HCT116 (cell line): ENCODE measurements around the gene LHX1. TPM values are rescaled to one million over a fixed set of nuclear protein-coding genes. Genes with fewer than 3 reads are reported as not detected.

Experiments used
- ATAC-seq: fragments of 200-7000 bp; cut with Tn5 transposase; 2 replicates; pipeline ENCODE4 v1.9.1; 2020; ENCODE audit warnings: mild to moderate bottlenecking, moderate library complexity
- BruUV-seq: library from RNA; stranded (reverse); fragments of 400-500 nt; replicated peaks from 2 replicates; lab custom pipeline; 2021; lab: Mats Ljungman, UMichigan
- CTCF ChIA-PET: fragments of 300-600 bp; sonication (Branson Sonifier 250); formaldehyde crosslinking; loops from one replicate; lab custom pipeline; 2021; ENCODE audit warnings: antibody characterized with exemption; lab: Charles Lee
- POLR2A ChIA-PET: fragments of 300-600, 350-600 bp; sonication (Branson Sonifier 250); formaldehyde crosslinking; loops from one replicate; lab custom pipeline; 2021; ENCODE audit warnings: antibody characterized with exemption; lab: Charles Lee
- RAD21 ChIA-PET, 2 experiments: fragments of 300-600 bp; sonication (Branson Sonifier 250); formaldehyde crosslinking; loops; one replicate each; lab custom pipeline; 2023; ENCODE audit warnings: low total read pairs in 2 of 2; ENCODE audit not compliant: uncharacterized antibody in 2 of 2, unreplicated experiment in 2 of 2, low non-redundant PET in 1 of 2; lab: Charles Lee
- DNase-seq: peaks from one replicate; pipeline ENCODE4 v3.0.0-alpha.2; 2010; ENCODE audit warnings: low read depth, low spot score
- H2AFZ ChIP-seq: fragments of 200-600 bp; shearing (Covaris generic), sonication (generic); 2 replicates; pipeline ENCODE4 v1.6.1; 2017; ENCODE audit warnings: low read depth, mixed run types, mixed read lengths, antibody characterized with exemption, low read length; ENCODE audit not compliant: poor library complexity, severe bottlenecking
- H3K27ac ChIP-seq: 2 replicates; pipeline ENCODE4 v1.5.1; 2012; ENCODE audit warnings: low read depth, low read length
- H3K27me3 ChIP-seq: fragments of 200-600 bp; sonication (generic); 2 replicates; pipeline ENCODE4 v1.6.1; 2016; ENCODE audit warnings: mixed run types, low read length, mixed read lengths; ENCODE audit not compliant: insufficient read depth
- H3K36me3 ChIP-seq, 2 experiments: fragments of 200-500 bp in 1 of 2; fragments of 200-600 bp in 1 of 2; sonication (Bioruptor generic) in 1 of 2; sonication (generic) in 1 of 2; 2 replicates each; pipeline versions ENCODE4 v1.5.1 to v1.6.1; 2014 to 2016; ENCODE audit warnings: low read length in 2 of 2, inconsistent platforms in 1 of 2, mixed read lengths in 1 of 2, mixed run types in 1 of 2; ENCODE audit not compliant: insufficient read depth in 2 of 2, control insufficient read depth in 1 of 2
- H3K4me1 ChIP-seq, 2 experiments: fragments of 200-600 bp in 1 of 2; sonication (generic) in 1 of 2; 2 replicates each; pipeline versions ENCODE4 v1.5.1 to v1.6.1; 2012 to 2017; ENCODE audit warnings: low read length in 2 of 2, inconsistent platforms in 1 of 2, mild to moderate bottlenecking in 1 of 2, mixed read lengths in 1 of 2, mixed run types in 1 of 2, moderate library complexity in 1 of 2; ENCODE audit not compliant: insufficient read depth in 2 of 2, control insufficient read depth in 1 of 2
- H3K4me2 ChIP-seq: fragments of 200-600 bp; sonication (generic); 2 replicates; pipeline ENCODE4 v1.6.1; 2017; ENCODE audit warnings: mixed run types, low read length, mixed read lengths
- H3K4me3 ChIP-seq, 2 experiments: fragments of 200-600 bp in 1 of 2; sonication (generic) in 1 of 2; replicated peaks in 1 of 2; 2 replicates each; pipeline ENCODE4 v1.5.1; 2011 to 2016; ENCODE audit warnings: low read length in 2 of 2, control low read depth in 1 of 2, low read depth in 1 of 2, mild to moderate bottlenecking in 1 of 2, mixed read lengths in 1 of 2, mixed run types in 1 of 2
- H3K79me2 ChIP-seq: fragments of 200-600 bp; sonication (generic); 2 replicates; pipeline ENCODE4 v1.6.1; 2017; ENCODE audit warnings: mild to moderate bottlenecking, mixed run types, low read length, moderate library complexity, mixed read lengths; ENCODE audit not compliant: insufficient read depth
- H3K9ac ChIP-seq: fragments of 200-600 bp; sonication (generic); 2 replicates; pipeline ENCODE4 v1.6.1; 2016; ENCODE audit warnings: low read length, mixed read lengths
- H3K9me2 ChIP-seq: fragments of 200-600 bp; sonication (generic), shearing (Covaris generic); 2 replicates; pipeline ENCODE4 v1.6.1; 2017; ENCODE audit warnings: mixed run types, mild to moderate bottlenecking, moderate library complexity; ENCODE audit not compliant: insufficient read depth
- H3K9me3 ChIP-seq, 2 experiments: fragments of 200-500 bp in 1 of 2; fragments of 200-600 bp in 1 of 2; sonication (Bioruptor generic) in 1 of 2; sonication (generic) in 1 of 2; 2 replicates each; pipeline ENCODE4 v1.6.1; 2014 to 2017; ENCODE audit warnings: low read length in 2 of 2, mixed read lengths in 2 of 2, inconsistent platforms in 1 of 2, low read depth in 1 of 2, mild to moderate bottlenecking in 1 of 2, mixed run types in 1 of 2, moderate library complexity in 1 of 2; ENCODE audit not compliant: control insufficient read depth in 1 of 2, insufficient read depth in 1 of 2
- H4K20me1 ChIP-seq: fragments of 200-600 bp; sonication (generic), shearing (Covaris generic); 2 replicates; pipeline ENCODE4 v1.6.1; 2017; ENCODE audit warnings: mixed run types, mild to moderate bottlenecking, moderate library complexity; ENCODE audit not compliant: insufficient read depth
- ATF3 ChIP-seq: IDR thresholded peaks from 2 replicates; pipeline ENCODE4 v1.6.1; 2012
- CBX3 ChIP-seq: IDR thresholded peaks from 2 replicates; pipeline ENCODE4 v1.6.1; 2012; ENCODE audit warnings: low read depth
- CEBPB ChIP-seq: IDR thresholded peaks from 2 replicates; pipeline ENCODE4 v1.6.1; 2012; ENCODE audit warnings: low read depth
- CTCF ChIP-seq, 3 experiments: fragments of 200-600 bp in 1 of 3; sonication (generic) in 1 of 3; IDR thresholded peaks in 2 of 3; conservative IDR thresholded peaks in 1 of 3; 2 replicates each; pipeline ENCODE4 v1.5.1; 2012 to 2017; ENCODE audit warnings: low read depth in 2 of 3, low read length in 2 of 3, antibody characterized with exemption in 1 of 3, borderline replicate concordance in 1 of 3, control low read depth in 1 of 3, mild to moderate bottlenecking in 1 of 3, mixed read lengths in 1 of 3, mixed run types in 1 of 3, moderate library complexity in 1 of 3; ENCODE audit not compliant: insufficient read depth in 1 of 3
- ELF1 ChIP-seq: IDR thresholded peaks from 2 replicates; pipeline ENCODE4 v1.6.1; 2012; ENCODE audit warnings: low read depth, borderline replicate concordance
- EZH2 ChIP-seq: fragments of 200-600 bp; sonication (generic); IDR thresholded peaks from 2 replicates; pipeline ENCODE4 v1.6.1; 2017; ENCODE audit warnings: antibody characterized with exemption, mixed run types
- FOSL1 ChIP-seq: IDR thresholded peaks from 2 replicates; pipeline ENCODE4 v1.6.1; 2012; ENCODE audit warnings: low read depth
- MAX ChIP-seq: IDR thresholded peaks from 2 replicates; pipeline ENCODE4 v1.6.1; 2012
- POLR2A ChIP-seq: IDR thresholded peaks from 2 replicates; pipeline ENCODE4 v1.7.0; 2011; ENCODE audit warnings: borderline replicate concordance; ENCODE audit not compliant: insufficient read depth, insufficient read length; ENCODE audit errors: extremely low read depth
- POLR2AphosphoS5 ChIP-seq: IDR thresholded peaks from 2 replicates; pipeline ENCODE4 v1.6.1; 2011; ENCODE audit warnings: mild to moderate bottlenecking, low read depth, low read length, moderate library complexity
- REST ChIP-seq: IDR thresholded peaks from 2 replicates; pipeline ENCODE4 v1.6.1; 2012; ENCODE audit warnings: low read depth
- SP1 ChIP-seq: IDR thresholded peaks from 2 replicates; pipeline ENCODE4 v1.6.1; 2012; ENCODE audit warnings: low read depth
- YY1 ChIP-seq: IDR thresholded peaks from 2 replicates; pipeline ENCODE4 v1.6.1; 2011; ENCODE audit warnings: low read length, low read depth, moderate library complexity, mild to moderate bottlenecking; ENCODE audit not compliant: insufficient replicate concordance; ENCODE audit errors: extremely low read depth
- ZBTB33 ChIP-seq: IDR thresholded peaks from 2 replicates; pipeline ENCODE4 v1.6.1; 2011; ENCODE audit warnings: mild to moderate bottlenecking, low read length, moderate library complexity; ENCODE audit not compliant: insufficient replicate concordance; ENCODE audit errors: extremely low read depth
- ZFX ChIP-seq: fragments of 450-650 bp; IDR thresholded peaks from 2 replicates; pipeline ENCODE4 v1.6.1; 2017
- intact Hi-C: fragments of 100-400 bp; cut with micrococcal nuclease; formaldehyde crosslinking; loops from 2 replicates; pipeline ENCODE4 v1.10.0; 2022
- total RNA-seq: library from RNA; stranded (reverse); gene quantifications from one replicate; pipeline ENCODE4 v1.2.1, GENCODE V29; 2021; ENCODE audit not compliant: unreplicated experiment

Gene LHX1
- total RNA-seq, 1 experiment from 2014 or later, result 0.44 TPM

- Histone ChIP-seq H3K4me2 (no peak overlapping the region), H2AFZ (no peak overlapping the region), H3K27me3 (no peaks in the 10 kb centered on the region), H3K9ac (no peak overlapping the region), H3K9me2 (no peaks in the 10 kb centered on the region), H4K20me1 (no peaks in the 10 kb centered on the region), H3K79me2 (peaks cover 29% of the 10 kb centered on the region), H3K27ac (no peak overlapping the region), H3K4me3 (no peak overlapping the region), H3K36me3 (peaks cover 8 to 17% of the 10 kb centered on the region in 2 experiments; a peak in 2 of 4 replicates), H3K9me3 (no peaks in the 10 kb centered on the region), H3K4me1 (peaks cover 3 to 22% of the 10 kb centered on the region in 2 experiments; a peak in 3 of 4 replicates)
- no TSS peak for BruUV-seq
- intact Hi-C loops, result no loop called here
- DNase-seq (no peak), ATAC-seq (no peak)
- POLR2A ChIA-PET, result no interaction called here
- no peak for TF ChIP-seq YY1
- TF ChIP-seq REST, result no peak
- no peak for TF ChIP-seq FOSL1
- TF ChIP-seq SP1, result no peak
- TF ChIP-seq ZFX, result no peak
- TF ChIP-seq CBX3, result no peak
- TF ChIP-seq CEBPB, result no peak
- no peak for TF ChIP-seq EZH2
- no peak for TF ChIP-seq ATF3
- TF ChIP-seq ELF1, result no peak
- TF ChIP-seq ZBTB33, result no peak
- no peak for TF ChIP-seq POLR2A
- TF ChIP-seq CTCF (IDR thresholded peaks at IDR 0.05 in 2 of 3, conservative IDR thresholded peaks at IDR 0.05 in 1 of 3; ENCODE audit: borderline replicate concordance in 1 of 3, insufficient read depth in 1 of 3, low read depth in 2 of 3, low read length in 2 of 3), result no peak
- no peak for TF ChIP-seq POLR2AphosphoS5
- no peak for TF ChIP-seq MAX
- CTCF ChIA-PET, result no interaction called here
- RAD21 ChIA-PET, result no interaction called here
Measured at GRCh38 chr17:36946726-36947091, 9.4 kb downstream of the LHX1 start.
